Measurements from ENCODE around the gene C1R.

DNA sequence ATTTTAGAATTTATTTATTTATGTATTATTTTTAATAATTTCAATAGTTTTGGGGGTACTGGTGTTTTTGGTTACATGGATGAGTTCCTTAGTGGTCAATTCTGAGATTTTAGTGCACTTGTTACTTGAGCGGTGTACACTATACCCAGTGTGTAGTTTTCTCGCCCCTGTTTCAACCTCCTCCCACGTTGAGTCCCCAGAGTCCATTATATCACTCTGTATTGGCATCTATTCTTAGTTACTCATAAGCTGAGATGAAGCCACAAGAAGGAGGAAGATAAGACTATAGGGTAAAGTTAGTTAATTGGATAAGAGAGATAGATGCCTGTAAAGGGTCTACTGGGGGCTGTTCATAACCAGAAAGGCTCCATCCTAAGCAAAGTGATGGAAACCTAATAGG, 27.7 kb downstream of the C1R start:
- TF ChIP-seq, protein P1, sequence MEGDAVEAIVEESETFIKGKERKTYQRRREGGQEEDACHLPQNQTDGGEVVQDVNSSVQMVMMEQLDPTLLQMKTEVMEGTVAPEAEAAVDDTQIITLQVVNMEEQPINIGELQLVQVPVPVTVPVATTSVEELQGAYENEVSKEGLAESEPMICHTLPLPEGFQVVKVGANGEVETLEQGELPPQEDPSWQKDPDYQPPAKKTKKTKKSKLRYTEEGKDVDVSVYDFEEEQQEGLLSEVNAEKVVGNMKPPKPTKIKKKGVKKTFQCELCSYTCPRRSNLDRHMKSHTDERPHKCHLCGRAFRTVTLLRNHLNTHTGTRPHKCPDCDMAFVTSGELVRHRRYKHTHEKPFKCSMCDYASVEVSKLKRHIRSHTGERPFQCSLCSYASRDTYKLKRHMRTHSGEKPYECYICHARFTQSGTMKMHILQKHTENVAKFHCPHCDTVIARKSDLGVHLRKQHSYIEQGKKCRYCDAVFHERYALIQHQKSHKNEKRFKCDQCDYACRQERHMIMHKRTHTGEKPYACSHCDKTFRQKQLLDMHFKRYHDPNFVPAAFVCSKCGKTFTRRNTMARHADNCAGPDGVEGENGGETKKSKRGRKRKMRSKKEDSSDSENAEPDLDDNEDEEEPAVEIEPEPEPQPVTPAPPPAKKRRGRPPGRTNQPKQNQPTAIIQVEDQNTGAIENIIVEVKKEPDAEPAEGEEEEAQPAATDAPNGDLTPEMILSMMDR (IDR thresholded peaks at IDR 0.05; ENCODE audit: low read depth, low read length) = no peak
- no peak for TF ChIP-seq POLR2A (IDR thresholded peaks at IDR 0.05; ENCODE audit: extremely low read depth, insufficient read length)
- TF ChIP-seq MAX (IDR thresholded peaks at IDR 0.05; ENCODE audit: low read depth, low read length) = no peak

Data from NB4 (cell line).